SK-N-SH (cell line): ENCODE data around the gene TPSAB1. TPM values are rescaled to one million over a fixed set of nuclear protein-coding genes. Genes with fewer than 3 reads are reported as not detected.
"Not testable (repeated sequence)": the region's sequence is repeated elsewhere in the genome, so short reads cannot be mapped to it uniquely, and the experiment has no call there.

Experiments used
- CTCF ChIA-PET: fragments of 300-600, 350-600 bp; formaldehyde crosslinking; extraction: SDS; loops from one replicate; lab custom pipeline; 2021; lab: Yijun Ruan, JAX
- POLR2A ChIA-PET: fragments of 350-600 bp; sonication (Branson Sonifier 250); formaldehyde crosslinking; extraction: SDS; loops from one replicate; lab custom pipeline; 2020; ENCODE audit warnings: antibody characterized with exemption, inconsistent platforms; lab: Yijun Ruan, JAX
- DNase-seq: peaks from one replicate; pipeline ENCODE4 v3.0.0; 2012
- H2AFZ ChIP-seq: fragments of 200-600 bp; sonication (generic); 2 replicates; pipeline ENCODE4 v1.8.1; 2016; ENCODE audit warnings: antibody characterized with exemption, mild to moderate bottlenecking, low read depth
- H3F3A ChIP-seq: fragments of 200-600 bp; sonication (generic); replicated peaks from 2 replicates; pipeline ENCODE3; 2016; ENCODE audit warnings: antibody characterized with exemption, mild to moderate bottlenecking; ENCODE audit not compliant: insufficient read depth
- H3K27ac ChIP-seq, 2 experiments: fragments of 200-500 bp in 1 of 2; fragments of 200-600 bp in 1 of 2; sonication (Bioruptor generic) in 1 of 2; sonication (generic), shearing (Covaris generic) in 1 of 2; 2 replicates each; pipeline versions ENCODE4 v1.5.1 to v1.6.1; 2014 to 2016; ENCODE audit warnings: low read depth in 2 of 2, inconsistent platforms in 1 of 2, low read length in 1 of 2, mild to moderate bottlenecking in 1 of 2, mixed read lengths in 1 of 2
- H3K27me3 ChIP-seq: fragments of 200-600 bp; sonication (generic), shearing (Covaris generic); 2 replicates; pipeline ENCODE4 v1.6.1; 2016; ENCODE audit warnings: mixed run types; ENCODE audit not compliant: insufficient read depth
- H3K36me3 ChIP-seq, 2 experiments: fragments of 200-500 bp in 1 of 2; fragments of 200-600 bp in 1 of 2; sonication (Bioruptor generic) in 1 of 2; sonication (generic) in 1 of 2; replicated peaks in 1 of 2; 2 replicates each; pipeline versions ENCODE3 to v1.5.1; 2014 to 2016; ENCODE audit warnings: low read length in 1 of 2, mild to moderate bottlenecking in 1 of 2; ENCODE audit not compliant: insufficient read depth in 2 of 2, control insufficient read depth in 1 of 2
- H3K4me1 ChIP-seq, 2 experiments: fragments of 200-500 bp in 1 of 2; fragments of 200-600 bp in 1 of 2; sonication (Bioruptor generic) in 1 of 2; sonication (generic), shearing (Covaris generic) in 1 of 2; 2 replicates each; pipeline versions ENCODE4 v1.5.1 to v1.6.1; 2014 to 2016; ENCODE audit warnings: low read depth in 1 of 2, low read length in 1 of 2, mixed run types in 1 of 2; ENCODE audit not compliant: insufficient read depth in 2 of 2, control insufficient read depth in 1 of 2
- H3K4me2 ChIP-seq: fragments of 200-600 bp; sonication (generic), shearing (Covaris generic); 2 replicates; pipeline ENCODE4 v1.6.1; 2017; ENCODE audit warnings: mixed run types
- H3K4me3 ChIP-seq, 2 experiments: fragments of 200-500 bp in 1 of 2; fragments of 200-600 bp in 1 of 2; sonication (Bioruptor generic) in 1 of 2; sonication (generic), shearing (Covaris generic) in 1 of 2; 2 replicates each; pipeline versions ENCODE4 v1.5.1 to v1.8.1; 2014 to 2016; ENCODE audit warnings: low read depth in 2 of 2, inconsistent platforms in 1 of 2, low read length in 1 of 2, mild to moderate bottlenecking in 1 of 2, mixed read lengths in 1 of 2, moderate library complexity in 1 of 2
- H3K79me2 ChIP-seq: fragments of 200-600 bp; sonication (generic); 2 replicates; pipeline ENCODE4 v1.8.1; 2017; ENCODE audit warnings: mild to moderate bottlenecking; ENCODE audit not compliant: insufficient read depth
- H3K9ac ChIP-seq: fragments of 200-600 bp; sonication (generic); 2 replicates; pipeline ENCODE4 v1.6.1; 2017; ENCODE audit warnings: mixed run types
- H3K9me2 ChIP-seq: fragments of 200-600 bp; sonication (generic); 2 replicates; pipeline ENCODE4 v1.6.1; 2017; ENCODE audit warnings: mixed run types
- H3K9me3 ChIP-seq: fragments of 200-600 bp; sonication (generic); 2 replicates; pipeline ENCODE4 v1.6.1; 2017; ENCODE audit warnings: mixed run types, mild to moderate bottlenecking, moderate library complexity
- H4K20me1 ChIP-seq: fragments of 200-600 bp; sonication (generic); 2 replicates; pipeline ENCODE4 v1.6.1; 2017; ENCODE audit warnings: mild to moderate bottlenecking, mixed run types; ENCODE audit not compliant: insufficient read depth
- EP300 ChIP-seq, 2 experiments: IDR thresholded peaks; 2 replicates each; pipeline versions ENCODE4 v1.4.0 to v1.6.1; 2012; ENCODE audit warnings: borderline replicate concordance in 1 of 2, low read depth in 1 of 2, low read length in 1 of 2
- EZH2phosphoT487 ChIP-seq: fragments of 200-600 bp; sonication (generic); IDR thresholded peaks from 2 replicates; pipeline ENCODE4 v1.6.1; 2017; ENCODE audit warnings: low read depth, mixed run types, mild to moderate bottlenecking, antibody characterized with exemption, moderate library complexity, borderline replicate concordance
- JUND ChIP-seq: IDR thresholded peaks from 2 replicates; pipeline ENCODE4 v1.4.0; 2012
- NRF1 ChIP-seq: IDR thresholded peaks from 2 replicates; pipeline ENCODE4 v1.6.1; 2012; ENCODE audit warnings: low read depth, mild to moderate bottlenecking, low read length
- SIN3A ChIP-seq: IDR thresholded peaks from 2 replicates; pipeline ENCODE4 v1.6.1; 2012; ENCODE audit warnings: low read depth, mild to moderate bottlenecking, low read length, moderate library complexity, borderline replicate concordance
- WGBS: methylation state at CpG from one replicate; pipeline ENCODE4 v1.1.6; 2017; ENCODE audit warnings: low lambda C conversion rate; 5-methylcytosine and 5-hydroxymethylcytosine counted together
- polyA plus RNA-seq, 3 experiments: library from polyadenylated mRNA; depleted of rRNA; stranded (reverse); fragments of >200 nt; gene quantifications; 2 replicates each; pipeline ENCODE4 v1.2.3, GENCODE V29; 2012

Gene TPSAB1
- polyA plus RNA-seq, 1 of the 3 experiments (the other 2 are of a cell fraction): not detected

DNA sequence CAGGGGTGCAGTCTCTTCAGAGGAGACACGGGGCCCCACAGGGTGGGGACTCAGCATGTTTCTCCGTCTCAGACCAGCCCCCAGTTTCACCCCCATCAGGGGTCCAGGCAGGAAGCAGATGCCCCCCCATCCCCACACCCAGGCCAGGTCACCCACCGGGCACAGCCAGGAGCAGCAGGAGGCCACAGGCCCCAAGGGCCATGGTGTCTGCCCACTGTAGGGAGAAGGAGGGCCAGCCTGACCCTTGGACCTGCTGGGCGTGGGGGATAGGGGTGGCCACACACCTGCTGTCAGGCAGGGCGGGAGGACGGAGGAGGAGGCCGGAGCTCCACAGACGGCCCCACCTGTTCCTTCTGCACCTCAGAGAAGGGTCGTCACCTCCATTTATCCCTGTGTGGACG lies 15.5 kb upstream of the TPSAB1 start, which contains the start of gene TPSG1:
Gene TPSG1, minus strand, starts transcription at position 218 of the 401 bp plus-strand sequence. Its CDS starts 16 bp downstream, at position 202.
- Histone ChIP-seq H3F3A (no peaks in the 10 kb centered on the region), H3K4me2 (no peak within 1 kb of the TSS), H2AFZ (no peak within 1 kb of the TSS), H3K36me3 (no peaks in the 10 kb centered on the region), H3K9me2 (no peaks in the 10 kb centered on the region), H3K4me3 (no peak within 1 kb of the TSS), H3K9ac (no peak within 1 kb of the TSS), H3K4me1 (no peaks in the 10 kb centered on the region), H3K9me3 (no peaks in the 10 kb centered on the region), H3K27ac (no peak within 1 kb of the TSS), H3K79me2 (no peaks in the 10 kb centered on the region), H3K27me3 (peaks cover 45% of the 10 kb centered on the region), H4K20me1 (0 out of 2 replicates have a peak, but pooled peaks cover 8% of the 10 kb centered on the region)
- no peak for DNase-seq
- ChIA-PET CTCF (interaction anchor here (1.0 kb wide), 1 partner anchor 31 kb away, joined by 4 read pairs; no protein-coding TSS in a partner anchor), POLR2A (no interaction called here)
- no peak for TF ChIP-seq NRF1
- TF ChIP-seq SIN3A: no peak
- no peak for TF ChIP-seq JUND
- no peak for TF ChIP-seq EZH2phosphoT487
- TF ChIP-seq EP300 (IDR thresholded peaks at IDR 0.05; ENCODE audit: borderline replicate concordance in 1 of 2, low read depth in 1 of 2, low read length in 1 of 2): no peak
- 40% methylated on average over 6 of the region's 10 CpGs for WGBS

DNA sequence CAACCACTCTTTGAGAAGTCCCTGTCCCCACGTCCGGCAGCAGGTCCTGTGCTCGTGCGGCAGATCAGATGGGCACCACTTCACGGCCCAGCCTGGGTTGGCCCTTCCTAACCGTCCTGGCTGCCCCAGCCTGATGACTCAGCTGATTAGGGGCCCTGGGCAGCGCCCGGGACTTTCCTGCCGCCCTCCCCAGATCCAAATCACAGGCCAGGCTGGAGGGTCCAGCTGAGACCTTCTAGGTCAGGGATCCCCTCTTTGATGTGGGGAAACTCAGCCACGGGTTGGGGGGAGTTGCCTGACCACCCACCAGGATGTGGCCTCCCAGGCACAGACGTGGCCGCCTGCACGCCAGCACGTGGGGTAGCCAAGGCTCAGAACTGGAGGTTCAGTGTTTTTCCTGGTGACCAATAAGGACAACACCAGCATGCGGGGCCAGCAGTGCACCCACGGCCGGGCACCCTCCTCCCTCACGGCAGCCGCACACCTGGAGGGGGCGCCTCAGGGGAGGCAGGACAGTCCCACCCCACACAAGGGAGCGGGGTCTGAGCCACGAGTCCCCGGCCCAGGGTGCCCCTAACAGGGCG lies 14.7 kb upstream of the TPSAB1 start:
- H3K9me2 ChIP-seq, H3K4me2 ChIP-seq, H3F3A ChIP-seq, POLR2A ChIA-PET, H2AFZ ChIP-seq, H3K27ac ChIP-seq, H3K9ac ChIP-seq, DNase-seq, H4K20me1 ChIP-seq, H3K9me3 ChIP-seq, H3K4me1 ChIP-seq, H3K79me2 ChIP-seq, H3K4me3 ChIP-seq, H3K36me3 ChIP-seq: not testable (repeated sequence)
- CTCF ChIA-PET: interaction anchor here (0.6 kb wide), 1 partner anchor 32 kb away, joined by 3 read pairs; no protein-coding TSS in a partner anchor
- H3K27me3 ChIP-seq: peaks cover 37% of the 10 kb centered on the region
- 32% methylated on average over 15 of the region's 24 CpGs for WGBS

DNA sequence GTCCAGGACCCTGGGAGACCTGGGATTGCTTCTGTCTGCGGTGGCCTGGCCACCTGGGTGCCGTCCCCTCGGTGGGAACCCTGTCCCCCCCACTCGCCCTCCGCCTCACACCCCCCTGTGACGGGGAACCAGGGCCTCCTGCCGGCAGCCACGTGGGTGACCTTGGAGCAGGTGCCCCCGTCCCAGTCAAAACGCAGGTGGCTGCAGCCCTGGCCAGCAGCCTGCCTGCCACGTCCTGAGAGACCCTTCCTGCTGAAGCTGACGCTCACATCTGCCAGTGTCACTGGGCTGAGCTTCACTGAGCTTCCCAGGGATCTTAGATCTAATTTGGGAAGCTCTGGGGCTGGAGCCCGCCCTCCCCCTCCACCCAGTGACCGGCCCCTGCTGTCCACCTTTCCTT lies 13.8 kb upstream of the TPSAB1 start:
- H3K4me3 ChIP-seq, H3K9ac ChIP-seq, H2AFZ ChIP-seq, CTCF ChIA-PET, H3K36me3 ChIP-seq, H3K9me2 ChIP-seq, POLR2A ChIA-PET, H3K4me2 ChIP-seq, H3K79me2 ChIP-seq, H3F3A ChIP-seq, H3K9me3 ChIP-seq, H4K20me1 ChIP-seq, H3K4me1 ChIP-seq, DNase-seq, H3K27ac ChIP-seq: not testable (repeated sequence)
- 37% methylated on average over 3 of the region's 14 CpGs for WGBS
- H3K27me3 ChIP-seq: peaks cover 28% of the 10 kb centered on the region

DNA sequence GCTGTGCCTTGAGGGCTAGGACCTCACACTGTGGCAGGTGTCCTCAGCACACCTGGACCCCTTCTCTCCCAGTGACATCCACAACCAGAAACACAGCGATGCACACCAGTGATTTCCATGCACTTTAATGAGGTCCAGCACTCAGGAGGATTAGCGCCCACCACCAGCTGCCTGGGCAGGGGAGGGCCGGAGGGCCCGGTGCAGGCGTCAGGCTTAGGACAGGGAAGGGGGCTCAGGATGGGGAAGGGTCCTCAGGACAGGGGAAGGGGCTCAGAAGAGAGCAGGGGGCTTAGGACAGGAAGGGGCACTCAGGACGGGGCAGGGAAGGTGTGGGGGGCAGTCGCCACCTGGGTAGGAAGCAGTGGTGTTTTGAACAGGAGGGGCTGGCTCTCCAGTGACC lies 12.3 kb upstream of the TPSAB1 start:
- H4K20me1 ChIP-seq, H3K9me3 ChIP-seq, CTCF ChIA-PET, H3F3A ChIP-seq, POLR2A ChIA-PET, H2AFZ ChIP-seq, H3K9ac ChIP-seq, H3K4me2 ChIP-seq, H3K4me1 ChIP-seq, DNase-seq, H3K4me3 ChIP-seq, H3K27ac ChIP-seq, H3K36me3 ChIP-seq, H3K9me2 ChIP-seq, H3K79me2 ChIP-seq: not testable (repeated sequence)
- peaks cover 13% of the 10 kb centered on the region for H3K27me3 ChIP-seq
- WGBS: 26% methylated on average over 5 of the region's 7 CpGs

DNA sequence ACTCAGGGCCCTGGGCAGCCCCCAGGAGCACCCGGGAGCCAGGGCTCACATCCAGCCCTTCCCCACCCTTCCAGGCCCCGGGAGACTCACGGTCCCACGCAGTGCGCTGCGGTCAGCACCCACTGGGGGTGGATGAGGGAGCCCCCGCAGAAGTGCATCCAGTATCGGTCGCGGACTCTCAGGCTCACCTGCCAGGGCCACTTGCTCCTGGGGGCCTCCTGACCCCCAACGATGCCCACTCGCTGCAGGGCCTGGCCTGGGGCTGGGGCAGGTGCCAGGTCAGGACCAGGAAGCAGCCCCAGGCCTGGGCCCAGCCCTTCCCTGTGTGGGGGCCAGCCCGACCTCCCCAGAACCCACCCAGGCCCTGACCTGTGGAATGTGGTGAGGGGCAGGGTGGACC lies 11.0 kb upstream of the TPSAB1 start:
- H3K27me3 ChIP-seq, H3K79me2 ChIP-seq, H3K4me1 ChIP-seq, H3K9me2 ChIP-seq, H3K9me3 ChIP-seq, POLR2A ChIA-PET, H3K27ac ChIP-seq, H3F3A ChIP-seq, H3K4me3 ChIP-seq, CTCF ChIA-PET, H2AFZ ChIP-seq, H3K36me3 ChIP-seq, DNase-seq, H3K4me2 ChIP-seq, H3K9ac ChIP-seq, H4K20me1 ChIP-seq: not testable (repeated sequence)
- WGBS: no CpG with 5 or more reads among the region's 13 CpGs

DNA sequence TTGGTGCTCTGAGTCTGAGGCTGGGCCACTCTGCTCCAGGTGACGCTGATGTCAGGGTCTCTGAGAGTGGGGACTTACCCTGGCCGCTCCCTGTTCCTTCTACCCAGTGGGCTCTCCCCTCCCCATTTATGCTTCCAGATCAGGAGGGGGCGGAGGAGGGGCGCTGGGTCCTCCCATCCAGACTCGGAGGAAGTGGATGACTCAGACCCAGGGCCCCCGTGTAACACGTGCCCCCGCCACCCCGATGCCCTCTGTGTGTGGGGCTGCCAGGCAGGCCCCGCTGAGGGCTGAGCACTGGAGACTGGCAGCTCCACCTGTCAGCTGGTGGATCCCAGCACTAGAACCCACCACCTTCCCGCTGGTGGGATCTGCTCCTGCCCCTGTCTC lies 10.4 kb upstream of the TPSAB1 start, which contains the start of gene TPSB2:
Gene TPSB2, minus strand, starts transcription at position 101 of the 387 bp plus-strand sequence. CDS start 233 bp downstream, outside the sequence.
- H3K4me1 ChIP-seq, H2AFZ ChIP-seq, POLR2A ChIA-PET, CTCF ChIA-PET, H3K4me2 ChIP-seq, H3K79me2 ChIP-seq, H3K4me3 ChIP-seq, H3K9me2 ChIP-seq, H3K9ac ChIP-seq, DNase-seq, H3K9me3 ChIP-seq, H3K27ac ChIP-seq, H3K27me3 ChIP-seq, H3F3A ChIP-seq, H3K36me3 ChIP-seq, H4K20me1 ChIP-seq: not testable (repeated sequence)
- no CpG with 5 or more reads among the region's 11 CpGs for WGBS
